GM18867 (cell line): ENCODE data around the gene RNF114.
"Not testable (repeated sequence)": the region's sequence is repeated elsewhere in the genome, so short reads cannot be mapped to it uniquely, and the experiment has no call there.

Experiments
- ATAC-seq: cut with Tn5 transposase; IDR thresholded peaks from one replicate; pipeline ENCODE4 v1.9.1; 2021; ENCODE audit warnings: mild to moderate bottlenecking, moderate library complexity; ENCODE audit not compliant: unreplicated experiment

RNF114 gene

GRCh38 chr20:49925901-49926454 lies 10.2 kb upstream of the RNF114 start:
- ATAC-seq = no peak

- no peak for ATAC-seq
Measured at GRCh38 chr20:49928411-49929141, 7.6 kb upstream of the RNF114 start.

GRCh38 chr20:49929142-49929494 lies 7.1 kb upstream of the RNF114 start:
- no peak for ATAC-seq

- ATAC-seq = peak; percentile 15
Measured at GRCh38 chr20:49935746-49936152, 448 bp upstream of the RNF114 start.

GRCh38 chr20:49937027-49937929 lies 1.1 kb downstream of the RNF114 start:
- ATAC-seq = no peak

GRCh38 chr20:49938173-49939163 lies 2.3 kb downstream of the RNF114 start:
- ATAC-seq = no peak

GRCh38 chr20:49941456-49941855 lies 5.3 kb downstream of the RNF114 start:
- no peak for ATAC-seq

- ATAC-seq = no peak
Measured at GRCh38 chr20:49942303-49942702, 6.1 kb downstream of the RNF114 start.

- no peak for ATAC-seq
Measured at GRCh38 chr20:49942942-49943341, 6.7 kb downstream of the RNF114 start.

- ATAC-seq = no peak
Measured at GRCh38 chr20:49945306-49945700, 9.1 kb downstream of the RNF114 start.

GRCh38 chr20:49945701-49946477 lies 9.7 kb downstream of the RNF114 start:
- ATAC-seq = no peak

GRCh38 chr20:49948178-49948577 lies 12.0 kb downstream of the RNF114 start:
- no peak for ATAC-seq

GRCh38 chr20:49948809-49949507 lies 12.8 kb downstream of the RNF114 start:
- ATAC-seq = no peak

GRCh38 chr20:49951151-49951550 lies 15.0 kb downstream of the RNF114 start:
- no peak for ATAC-seq

- ATAC-seq = no peak
Measured at GRCh38 chr20:49955167-49955566, 19.0 kb downstream of the RNF114 start.

- ATAC-seq = not testable (repeated sequence)
Measured at GRCh38 chr20:49955830-49956396, 19.7 kb downstream of the RNF114 start.

GRCh38 chr20:49956689-49957088 lies 20.5 kb downstream of the RNF114 start:
- ATAC-seq = no peak

- ATAC-seq = not testable (repeated sequence)
Measured at GRCh38 chr20:49957089-49957938, 21.1 kb downstream of the RNF114 start.
